Measurements from ENCODE around the gene ADAMTSL3. TPM values are rescaled to one million over a fixed set of nuclear protein-coding genes. Genes with fewer than 3 reads are reported as not detected.
"Not testable (repeated sequence)": the region's sequence is repeated elsewhere in the genome, so short reads cannot be mapped to it uniquely, and the experiment has no call there.

ADAMTSL3 gene
- total RNA-seq, 2 experiments from 2014 or later: not detected

GRCh38 chr15:84046064-84046637, 392.2 kb downstream of the ADAMTSL3 start:
- DNase-seq (no peak), ATAC-seq (ENCODE audit: low read depth) (no peak)
- no peak overlapping the region for H3K4me3 Mint-ChIP-seq
- POLR2A ChIA-PET: no interaction called here
- H3K27me3 Mint-ChIP-seq: no peaks in the 10 kb centered on the region
- no peaks in the 10 kb centered on the region for H3K36me3 Mint-ChIP-seq
- peaks cover 7% of the 10 kb centered on the region for H3K9me3 Mint-ChIP-seq
- no peaks in the 10 kb centered on the region for H3K4me1 Mint-ChIP-seq
- no peak overlapping the region for H3K27ac Mint-ChIP-seq

- POLR2A ChIA-PET; H3K9me3 Mint-ChIP-seq; H3K27ac Mint-ChIP-seq; H3K36me3 Mint-ChIP-seq; ATAC-seq (ENCODE audit: low read depth); DNase-seq; H3K27me3 Mint-ChIP-seq; H3K4me3 Mint-ChIP-seq; H3K4me1 Mint-ChIP-seq: not testable (repeated sequence)
Measured at GRCh38 chr15:84049480-84049879, 395.6 kb downstream of the ADAMTSL3 start.

GRCh38 chr15:84050076-84050475, 396.2 kb downstream of the ADAMTSL3 start:
- peaks cover 5% of the 10 kb centered on the region for H3K9me3 Mint-ChIP-seq
- no peak overlapping the region for H3K27ac Mint-ChIP-seq
- POLR2A ChIA-PET: no interaction called here
- no peaks in the 10 kb centered on the region for H3K36me3 Mint-ChIP-seq
- ATAC-seq (ENCODE audit: low read depth) (no peak), DNase-seq (no peak)
- no peak overlapping the region for H3K4me3 Mint-ChIP-seq
- no peaks in the 10 kb centered on the region for H3K4me1 Mint-ChIP-seq
- no peaks in the 10 kb centered on the region for H3K27me3 Mint-ChIP-seq

GRCh38 chr15:84051146-84051545, 397.2 kb downstream of the ADAMTSL3 start:
- DNase-seq; ATAC-seq (ENCODE audit: low read depth); H3K27ac Mint-ChIP-seq; H3K36me3 Mint-ChIP-seq; H3K9me3 Mint-ChIP-seq; H3K4me3 Mint-ChIP-seq; H3K4me1 Mint-ChIP-seq; POLR2A ChIA-PET; H3K27me3 Mint-ChIP-seq: not testable (repeated sequence)

- ATAC-seq (ENCODE audit: low read depth); H3K27ac Mint-ChIP-seq; H3K36me3 Mint-ChIP-seq; H3K27me3 Mint-ChIP-seq; H3K4me3 Mint-ChIP-seq; DNase-seq; H3K4me1 Mint-ChIP-seq; H3K9me3 Mint-ChIP-seq; POLR2A ChIA-PET: not testable (repeated sequence)
Measured at GRCh38 chr15:84054544-84054943, 400.6 kb downstream of the ADAMTSL3 start.

GRCh38 chr15:84057714-84058331, 403.9 kb downstream of the ADAMTSL3 start:
- H3K4me1 Mint-ChIP-seq: no peaks in the 10 kb centered on the region
- ATAC-seq (ENCODE audit: low read depth) (no peak), DNase-seq (no peak)
- H3K27ac Mint-ChIP-seq: no peak overlapping the region
- H3K4me3 Mint-ChIP-seq: no peak overlapping the region
- H3K27me3 Mint-ChIP-seq: no peaks in the 10 kb centered on the region
- POLR2A ChIA-PET: no interaction called here
- peaks cover 3% of the 10 kb centered on the region for H3K9me3 Mint-ChIP-seq
- H3K36me3 Mint-ChIP-seq: no peaks in the 10 kb centered on the region

GRCh38 chr15:84063674-84064073, 409.8 kb downstream of the ADAMTSL3 start:
- DNase-seq; H3K27ac Mint-ChIP-seq; H3K4me1 Mint-ChIP-seq; H3K27me3 Mint-ChIP-seq; H3K9me3 Mint-ChIP-seq; H3K4me3 Mint-ChIP-seq; H3K36me3 Mint-ChIP-seq; POLR2A ChIA-PET; ATAC-seq (ENCODE audit: low read depth): not testable (repeated sequence)

- DNase-seq; ATAC-seq (ENCODE audit: low read depth); H3K27ac Mint-ChIP-seq; H3K36me3 Mint-ChIP-seq; H3K4me1 Mint-ChIP-seq; POLR2A ChIA-PET; H3K9me3 Mint-ChIP-seq; H3K4me3 Mint-ChIP-seq: not testable (repeated sequence)
- peaks cover 12% of the 10 kb centered on the region for H3K27me3 Mint-ChIP-seq
Measured at GRCh38 chr15:84068674-84069073, 414.8 kb downstream of the ADAMTSL3 start.

- ATAC-seq (ENCODE audit: low read depth); H3K4me3 Mint-ChIP-seq; H3K27ac Mint-ChIP-seq; H3K36me3 Mint-ChIP-seq; H3K9me3 Mint-ChIP-seq; POLR2A ChIA-PET; DNase-seq: not testable (repeated sequence)
- peaks cover 61% of the 10 kb centered on the region for H3K27me3 Mint-ChIP-seq
- peaks cover 13% of the 10 kb centered on the region for H3K4me1 Mint-ChIP-seq
Measured at GRCh38 chr15:84078038-84078437, 424.1 kb downstream of the ADAMTSL3 start.

- H3K4me1 Mint-ChIP-seq: peaks cover 13% of the 10 kb centered on the region
- H3K9me3 Mint-ChIP-seq; H3K27ac Mint-ChIP-seq; H3K36me3 Mint-ChIP-seq; DNase-seq; ATAC-seq (ENCODE audit: low read depth); POLR2A ChIA-PET: not testable (repeated sequence)
- peak overlapping the region; percentile 82 for H3K4me3 Mint-ChIP-seq
- H3K27me3 Mint-ChIP-seq: peaks cover 66% of the 10 kb centered on the region
Measured at GRCh38 chr15:84079325-84079884, 425.5 kb downstream of the ADAMTSL3 start.

GRCh38 chr15:84079885-84080777, 426.2 kb downstream of the ADAMTSL3 start:
- peak overlapping the region; percentile 82 for H3K4me3 Mint-ChIP-seq
- H3K27ac Mint-ChIP-seq: no peak overlapping the region
- peaks cover 1% of the 10 kb centered on the region for H3K36me3 Mint-ChIP-seq
- ATAC-seq (ENCODE audit: low read depth): peak; percentile 94
- POLR2A ChIA-PET: no interaction called here
- DNase-seq: peak; percentile 72
- no peaks in the 10 kb centered on the region for H3K9me3 Mint-ChIP-seq
- peaks cover 13% of the 10 kb centered on the region for H3K4me1 Mint-ChIP-seq
- H3K27me3 Mint-ChIP-seq: peaks cover 66% of the 10 kb centered on the region

GRCh38 chr15:84080778-84081084, 426.8 kb downstream of the ADAMTSL3 start:
- ATAC-seq (ENCODE audit: low read depth); H3K9me3 Mint-ChIP-seq; DNase-seq; H3K36me3 Mint-ChIP-seq; POLR2A ChIA-PET; H3K27ac Mint-ChIP-seq: not testable (repeated sequence)
- H3K4me3 Mint-ChIP-seq: peak overlapping the region; percentile 82
- peaks cover 13% of the 10 kb centered on the region for H3K4me1 Mint-ChIP-seq
- H3K27me3 Mint-ChIP-seq: peaks cover 67% of the 10 kb centered on the region

- Mint-ChIP-seq H3K27me3 (peaks cover 68% of the 10 kb centered on the region), H3K4me3 (no peak overlapping the region), H3K27ac (no peak overlapping the region), H3K4me1 (peaks cover 13% of the 10 kb centered on the region), H3K36me3 (peaks cover 1% of the 10 kb centered on the region), H3K9me3 (no peaks in the 10 kb centered on the region)
- ATAC-seq (ENCODE audit: low read depth) (no peak), DNase-seq (no peak)
- POLR2A ChIA-PET: no interaction called here
Measured at GRCh38 chr15:84081391-84082168, 427.7 kb downstream of the ADAMTSL3 start.
